ENCODE results near the gene RNF14.
A peak's percentile ranks its signal among the peaks of the same experiment; 100 is the strongest.

RNF14 gene

GRCh38 chr5:141966275-141966962 lies 2.5 kb upstream of the RNF14 start:
- TF ChIP-seq ZFX (IDR thresholded peaks at IDR 0.05; ENCODE audit: borderline replicate concordance) (no peak), CTCF (IDR thresholded peaks at IDR 0.05) (no peak)
- H3K27ac ChIP-seq, result no peak overlapping the region

GRCh38 chr5:141966963-141967333 lies 2.0 kb upstream of the RNF14 start:
- TF ChIP-seq ZFX (IDR thresholded peaks at IDR 0.05; ENCODE audit: borderline replicate concordance), result no peak
- TF ChIP-seq CTCF (IDR thresholded peaks at IDR 0.05), result no peak
- no peak overlapping the region for H3K27ac ChIP-seq

- no peak for TF ChIP-seq ZFX (IDR thresholded peaks at IDR 0.05; ENCODE audit: borderline replicate concordance)
- no peak for TF ChIP-seq CTCF (IDR thresholded peaks at IDR 0.05)
- peak overlapping the region; percentile 75 for H3K27ac ChIP-seq
Observed at GRCh38 chr5:141969783-141970771, 1.2 kb downstream of the RNF14 start.

- no peak overlapping the region for H3K27ac ChIP-seq
- TF ChIP-seq CTCF (IDR thresholded peaks at IDR 0.05), result no peak
- TF ChIP-seq ZFX (IDR thresholded peaks at IDR 0.05; ENCODE audit: borderline replicate concordance), result no peak
Observed at GRCh38 chr5:141973871-141974595, 5.1 kb downstream of the RNF14 start.

- H3K27ac ChIP-seq, result no peak overlapping the region
- TF ChIP-seq ZFX (IDR thresholded peaks at IDR 0.05; ENCODE audit: borderline replicate concordance) (no peak), CTCF (IDR thresholded peaks at IDR 0.05) (no peak)
Observed at GRCh38 chr5:141976176-141976575, 7.3 kb downstream of the RNF14 start.

- no peak overlapping the region for H3K27ac ChIP-seq
Observed at GRCh38 chr5:141978389-141978788, 9.5 kb downstream of the RNF14 start.

More at GRCh38 chr5:141978389-141978788, 9.5 kb downstream of the RNF14 start:
- TF ChIP-seq ZFX (IDR thresholded peaks at IDR 0.05; ENCODE audit: borderline replicate concordance) (no peak), CTCF (IDR thresholded peaks at IDR 0.05) (no peak)
